HG03159 (cell line): ENCODE measurements around the gene NOC2L.
"Not testable (repeated sequence)": the region's sequence is repeated elsewhere in the genome, so short reads cannot be mapped to it uniquely, and the experiment has no call there.

Experiments used
- ATAC-seq: cut with Tn5 transposase; IDR thresholded peaks from one replicate; pipeline ENCODE4 v1.9.1; 2021; ENCODE audit warnings: mild to moderate bottlenecking, moderate library complexity; ENCODE audit not compliant: unreplicated experiment

The NOC2L gene

DNA sequence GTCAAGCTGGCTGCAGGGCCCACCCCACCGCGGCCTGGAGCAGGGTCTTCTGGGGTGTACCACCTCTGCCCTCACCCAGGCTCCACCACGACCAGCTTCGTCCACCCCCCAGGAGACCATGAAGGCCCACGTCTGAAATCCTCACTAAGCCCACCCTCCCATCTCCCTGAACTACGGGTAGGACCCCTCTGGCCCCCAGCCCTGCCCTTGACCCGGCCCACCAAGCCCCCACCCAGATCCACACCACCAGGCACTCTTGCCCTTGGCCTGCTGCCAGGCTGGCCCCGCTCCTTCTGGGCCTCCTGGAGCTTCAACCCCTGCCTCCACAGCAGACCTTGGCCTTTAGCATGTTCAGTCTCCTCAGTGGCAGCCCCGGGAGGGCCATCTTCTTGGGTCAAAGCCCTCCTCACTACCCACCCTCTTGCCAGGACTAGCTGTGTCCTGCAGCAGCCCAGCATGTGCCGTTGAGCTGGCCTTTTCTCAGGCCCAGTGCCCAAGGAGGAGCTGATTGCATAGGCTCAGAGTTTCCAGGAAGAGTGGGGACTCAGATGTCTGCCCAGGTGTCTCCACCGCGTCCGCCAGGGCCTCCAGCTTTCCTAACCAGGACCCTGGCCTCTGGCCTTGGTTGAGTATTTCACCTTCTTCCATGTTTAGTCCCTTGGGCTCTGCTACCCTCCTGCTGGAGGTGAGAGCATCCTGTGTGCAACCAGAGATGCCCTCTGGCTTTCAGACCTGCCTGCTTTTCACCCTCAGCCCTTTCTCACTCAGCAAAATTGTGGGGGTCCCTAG is 53.1 kb downstream of the NOC2L start:
- no peak for ATAC-seq

DNA sequence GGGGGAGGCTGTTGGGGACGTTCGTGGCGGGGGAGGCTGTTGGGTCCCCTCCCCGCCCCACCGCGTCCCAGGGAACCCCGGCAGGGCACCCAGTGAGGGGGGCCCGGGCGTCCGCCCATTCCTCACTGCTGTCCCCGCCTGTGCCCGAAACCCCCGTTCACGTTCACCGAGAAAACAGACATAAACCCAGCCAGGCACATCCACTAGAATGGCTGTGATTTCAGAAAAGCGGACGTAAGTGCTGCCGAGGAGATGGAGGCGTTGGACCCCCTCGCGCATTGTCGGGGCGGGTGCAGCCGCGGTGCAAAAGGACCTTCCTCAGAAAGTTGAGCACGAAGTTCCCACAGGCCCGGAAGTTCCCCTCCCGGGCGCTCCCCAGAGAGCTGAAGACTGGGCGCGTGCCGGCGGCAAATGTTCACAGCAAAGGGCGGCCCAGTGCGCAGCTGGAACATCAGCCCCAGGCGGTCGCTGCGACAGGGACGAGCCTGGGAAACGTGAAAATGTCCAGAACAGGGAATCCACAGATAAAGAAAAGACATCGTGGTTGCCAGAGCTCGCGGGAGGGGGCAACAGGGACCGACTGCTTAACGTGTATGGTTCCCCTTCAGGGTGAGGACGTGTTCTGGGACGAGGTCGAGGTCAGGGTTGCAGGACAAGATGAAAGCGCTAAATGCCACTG is 53.8 kb downstream of the NOC2L start:
- no peak for ATAC-seq

DNA sequence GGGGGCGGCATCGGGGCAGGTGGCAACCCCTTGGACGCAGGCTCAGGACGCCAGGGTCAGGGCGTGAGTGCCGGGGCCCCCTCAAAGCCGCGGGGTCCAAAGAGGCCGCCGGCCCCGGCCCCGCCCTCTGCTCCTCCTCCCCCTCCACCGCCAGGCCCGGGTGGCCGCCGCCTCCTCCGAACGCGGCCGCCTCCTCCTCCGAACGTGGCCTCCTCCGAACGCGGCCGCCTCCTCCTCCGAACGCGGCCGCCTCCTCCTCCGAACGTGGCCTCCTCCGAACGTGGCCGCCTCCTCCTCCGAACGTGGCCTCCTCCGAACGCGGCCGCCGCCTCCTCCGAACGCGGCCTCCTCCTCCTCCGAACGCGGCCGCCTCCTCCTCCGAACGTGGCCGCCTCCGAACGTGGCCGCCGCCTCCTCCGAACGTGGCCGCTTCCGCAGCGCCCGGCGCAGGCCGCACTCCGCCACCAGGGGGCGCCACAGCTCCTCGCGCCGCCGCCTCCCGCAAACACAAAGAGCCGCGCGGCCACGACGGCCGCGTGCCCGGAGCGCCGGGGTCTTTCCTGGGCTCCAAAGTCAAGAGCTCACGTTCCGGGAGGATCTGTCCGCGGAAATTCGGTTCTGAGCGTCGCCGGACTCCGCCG is 54.6 kb downstream of the NOC2L start:
- ATAC-seq: no peak

DNA sequence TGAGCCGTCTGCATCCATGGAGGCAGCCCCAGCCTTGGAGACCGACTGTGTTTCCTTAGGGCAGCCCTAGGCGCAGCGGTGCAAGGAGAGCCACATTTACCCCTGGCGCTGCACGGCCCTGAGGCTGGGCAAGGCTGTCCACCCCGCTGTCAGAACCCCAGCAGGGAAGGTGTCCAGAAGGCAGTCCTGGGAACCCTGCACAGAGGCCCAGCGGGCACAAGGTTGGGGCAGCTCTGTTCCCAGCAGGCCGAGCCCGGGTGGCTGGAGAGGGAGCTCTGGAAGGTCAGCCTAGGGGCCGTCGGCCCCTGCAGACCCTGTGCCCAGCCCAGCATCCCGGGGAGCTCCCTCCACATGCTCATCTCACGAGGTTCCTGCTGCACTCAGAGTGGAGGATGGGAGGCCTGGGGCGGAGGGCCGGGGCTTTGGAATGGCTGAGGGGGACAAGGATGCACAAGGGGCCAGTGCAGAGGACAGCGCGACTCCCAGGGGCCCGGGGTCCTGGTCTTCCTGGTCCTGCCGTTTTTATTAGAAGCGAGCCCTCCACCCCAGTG is 55.3 kb downstream of the NOC2L start:
- no peak for ATAC-seq

DNA sequence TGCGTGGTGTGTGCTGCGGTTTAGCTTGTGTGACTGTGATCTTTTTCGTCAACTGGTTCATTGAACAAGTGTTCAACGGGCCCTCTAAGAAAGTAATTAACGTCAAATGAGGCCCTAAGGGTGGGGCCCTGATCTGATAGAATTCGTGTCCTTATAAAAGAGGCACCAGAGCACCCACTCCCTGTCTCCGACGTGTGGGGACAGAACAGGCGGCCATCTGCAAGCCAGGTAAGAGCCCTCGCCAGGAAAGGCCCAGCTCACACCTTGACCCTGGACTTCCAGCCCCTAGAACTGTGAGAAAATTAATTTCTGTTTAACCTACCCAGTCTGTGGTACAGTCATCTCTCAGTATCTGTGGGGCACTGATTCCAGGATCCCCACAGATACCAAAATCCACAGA is 55.8 kb downstream of the NOC2L start:
- no peak for ATAC-seq

DNA sequence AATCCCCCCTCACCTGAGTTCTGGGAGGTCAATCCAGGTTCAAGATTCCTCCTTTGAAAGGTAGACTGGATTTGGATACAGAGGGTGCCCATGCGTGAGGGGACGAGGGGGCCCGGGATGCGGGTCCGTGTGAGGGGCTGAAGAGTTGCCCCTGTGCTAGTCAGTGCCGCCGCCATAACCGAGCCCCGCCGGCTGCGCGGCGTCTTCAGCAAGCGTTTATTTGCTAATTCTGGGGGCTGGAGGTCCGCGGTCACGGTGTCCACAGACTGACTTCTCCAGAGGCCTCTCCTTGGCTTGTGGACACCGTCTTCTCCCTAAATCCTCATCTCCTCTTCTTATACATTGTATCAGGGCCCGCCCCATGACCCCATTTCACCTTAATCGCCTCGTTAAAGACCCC is 56.3 kb downstream of the NOC2L start:
- no peak for ATAC-seq

DNA sequence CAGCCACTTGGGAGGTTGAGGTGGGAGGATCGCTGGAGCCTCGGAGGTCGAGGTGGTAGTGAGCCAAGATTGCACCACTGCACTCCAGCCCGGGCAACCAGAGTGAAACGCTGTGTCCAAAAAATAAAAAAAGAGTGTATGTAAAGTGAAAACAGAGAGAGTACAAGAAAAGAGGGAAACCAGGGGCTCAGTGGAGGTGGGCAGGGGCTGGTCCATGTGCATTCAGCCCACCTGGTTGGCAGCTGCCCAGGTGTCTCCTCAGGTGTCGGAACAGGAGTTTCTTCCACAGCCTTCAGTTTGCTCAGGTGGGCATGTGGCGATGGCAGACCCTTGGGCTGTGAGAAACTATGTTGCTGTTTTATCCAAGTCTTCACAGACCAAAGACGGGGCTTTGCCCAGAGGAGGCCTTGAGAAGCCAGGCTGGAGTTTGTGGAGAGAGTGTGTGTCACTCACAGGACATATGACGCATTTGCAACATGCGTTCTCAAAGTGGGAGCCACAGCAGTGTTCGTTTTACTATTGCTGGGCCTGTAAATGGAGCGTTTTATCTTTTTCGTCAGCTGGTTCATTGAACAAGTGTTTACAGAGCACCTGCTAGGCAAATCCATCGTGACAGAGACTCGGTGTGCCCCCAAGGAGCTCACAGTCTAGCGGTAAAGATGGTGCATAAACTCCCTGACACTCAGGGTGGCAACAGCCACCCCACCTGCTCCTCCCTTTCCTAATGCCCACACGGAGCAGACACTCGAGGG is 57.8 kb downstream of the NOC2L start:
- no peak for ATAC-seq

DNA sequence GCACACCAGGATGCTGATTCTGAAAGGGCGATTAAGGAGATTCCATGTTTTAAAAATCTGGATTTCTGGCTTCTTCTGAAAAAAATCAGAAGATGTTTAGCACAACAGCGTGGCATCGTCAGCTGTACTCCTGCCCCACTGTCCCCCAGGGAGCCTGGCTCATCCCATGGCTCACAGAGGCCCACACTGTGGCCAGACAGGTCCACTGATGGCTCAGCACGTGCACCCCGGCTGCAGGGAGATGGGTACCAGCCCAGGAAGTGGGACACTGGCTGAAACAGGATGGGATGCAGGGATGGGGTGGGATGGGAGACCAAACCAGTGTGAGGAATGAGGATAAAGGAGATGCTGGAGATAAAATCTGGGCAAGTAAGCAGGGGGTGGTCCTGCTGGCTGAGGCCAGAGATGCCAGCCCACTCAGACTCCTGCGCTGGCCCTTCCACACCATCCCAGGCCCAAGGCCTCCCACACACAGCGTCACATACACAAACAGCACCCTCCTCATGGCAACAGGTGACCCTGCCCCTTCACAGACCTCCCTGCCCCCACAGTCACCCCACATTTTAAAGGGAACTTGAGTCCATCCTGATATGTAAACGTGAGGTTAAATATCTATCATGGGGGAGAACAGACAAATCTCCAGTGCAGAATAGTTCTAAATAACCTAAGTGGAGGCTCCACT is 59.3 kb downstream of the NOC2L start:
- ATAC-seq: no peak

DNA sequence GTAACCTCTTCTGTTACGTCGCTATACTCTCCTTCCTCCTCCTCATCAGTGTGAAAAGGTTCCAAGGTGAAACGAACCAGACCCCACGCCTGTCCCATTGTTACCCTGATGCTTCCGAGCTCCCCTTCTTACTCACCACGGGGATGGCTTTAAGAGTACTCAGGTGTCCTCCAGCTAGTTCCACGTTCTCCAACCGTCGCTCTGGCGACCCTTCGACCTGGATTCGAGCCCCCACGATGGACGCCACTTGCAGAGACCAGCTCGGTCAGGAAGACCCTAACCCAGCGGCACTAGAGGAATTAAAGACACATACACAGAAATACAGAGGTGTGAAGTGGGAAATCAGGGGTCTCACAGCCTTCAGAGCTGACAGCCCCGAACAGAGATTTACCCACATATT is 61.1 kb downstream of the NOC2L start:
- not testable (repeated sequence) for ATAC-seq

DNA sequence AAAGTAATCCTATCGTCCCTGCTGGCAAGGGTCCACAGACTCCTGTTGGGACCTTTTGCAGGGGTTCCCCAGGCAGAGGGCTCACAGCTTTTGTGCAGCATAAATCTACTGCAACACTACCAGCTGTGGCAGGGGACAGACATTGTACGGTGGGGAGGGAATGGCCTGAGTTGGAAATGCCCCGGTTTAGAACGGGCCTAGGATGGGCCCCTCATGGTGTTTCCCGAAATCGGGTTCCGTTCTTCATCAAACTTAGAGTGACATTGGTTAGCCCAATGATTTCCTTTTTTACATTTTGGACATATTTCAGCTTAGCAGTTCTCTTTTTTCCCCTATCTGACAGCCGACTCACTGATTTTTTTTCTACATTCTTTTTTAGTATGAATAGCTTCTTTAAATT is 61.8 kb downstream of the NOC2L start:
- no peak for ATAC-seq
